Activated CD8-positive, alpha-beta memory T cell treated with anti-CD3 and anti-CD28 coated beads for 36 hours (primary cell): ENCODE data around the gene DYNLT1. TPM values are rescaled to one million over a fixed set of nuclear protein-coding genes. Genes with fewer than 3 reads are reported as not detected.
"Not testable (repeated sequence)": the region's sequence is repeated elsewhere in the genome, so short reads cannot be mapped to it uniquely, and the experiment has no call there.

Experiments used
- CTCF ChIA-PET: fragments of 350-600 bp; sonication (Branson Sonifier 250); formaldehyde crosslinking; loops from one replicate; lab custom pipeline; 2021; ENCODE audit warnings: antibody characterized with exemption; lab: Charles Lee
- POLR2A ChIA-PET: fragments of 350-600 bp; sonication (Branson Sonifier 250); formaldehyde crosslinking; loops from one replicate; lab custom pipeline; 2021; ENCODE audit warnings: antibody characterized with exemption; lab: Charles Lee
- total RNA-seq, 2 experiments: library from RNA; stranded (reverse); gene quantifications; one replicate each; pipeline ENCODE4 v1.2.3, GENCODE V29; 2021

DYNLT1 gene
- total RNA-seq, 2 experiments from 2014 or later = 90.6 to 100 TPM

GRCh38 chr6:158611541-158612370 lies 32.8 kb downstream of the DYNLT1 start:
- ChIA-PET CTCF (no interaction called here), POLR2A (no interaction called here)

- POLR2A ChIA-PET = no interaction called here
Measured at GRCh38 chr6:158611039-158611438, 33.5 kb downstream of the DYNLT1 start.

GRCh38 chr6:158610319-158610968 lies 34.1 kb downstream of the DYNLT1 start:
- CTCF ChIA-PET = no interaction called here
- POLR2A ChIA-PET = no interaction called here

More at GRCh38 chr6:158611039-158611438, 33.5 kb downstream of the DYNLT1 start:
- CTCF ChIA-PET = no interaction called here

DNA sequence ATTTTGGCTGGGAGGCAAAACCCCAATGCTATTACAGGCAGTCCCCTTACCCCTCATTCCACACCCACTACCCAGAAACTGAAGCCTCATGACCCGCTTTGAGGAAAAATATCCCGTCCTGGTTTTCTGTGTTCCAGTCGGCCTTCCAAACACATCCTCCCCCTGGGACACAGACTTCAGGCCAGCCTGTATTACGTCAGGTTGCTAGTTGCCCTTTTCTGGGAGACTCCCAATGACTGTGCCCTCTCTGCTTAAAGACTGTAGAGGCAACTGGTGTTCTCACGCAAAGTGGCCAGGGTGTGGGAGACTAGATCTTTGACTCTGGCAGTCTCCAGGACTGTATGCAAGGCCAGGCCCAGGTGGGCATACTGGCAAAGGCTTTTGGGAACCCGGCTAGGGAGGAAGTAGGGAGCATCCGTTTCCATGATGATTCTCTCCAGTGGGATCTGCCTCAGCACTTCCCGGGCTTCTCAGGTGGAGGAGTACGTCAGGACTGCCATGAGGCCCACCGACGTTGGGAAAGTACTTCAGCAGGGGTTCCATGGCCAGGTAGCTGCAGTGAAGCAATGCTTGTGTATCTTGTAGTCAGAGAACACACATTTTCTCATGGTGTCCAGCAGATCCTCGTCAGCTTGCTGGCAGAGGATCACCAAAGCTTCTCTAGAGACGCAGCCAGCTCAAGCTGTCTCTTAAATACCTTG lies 34.9 kb downstream of the DYNLT1 start:
- ChIA-PET POLR2A (no interaction called here), CTCF (no interaction called here)

GRCh38 chr6:158608221-158608620 lies 36.3 kb downstream of the DYNLT1 start:
- ChIA-PET CTCF (no interaction called here), POLR2A (no interaction called here)

DNA sequence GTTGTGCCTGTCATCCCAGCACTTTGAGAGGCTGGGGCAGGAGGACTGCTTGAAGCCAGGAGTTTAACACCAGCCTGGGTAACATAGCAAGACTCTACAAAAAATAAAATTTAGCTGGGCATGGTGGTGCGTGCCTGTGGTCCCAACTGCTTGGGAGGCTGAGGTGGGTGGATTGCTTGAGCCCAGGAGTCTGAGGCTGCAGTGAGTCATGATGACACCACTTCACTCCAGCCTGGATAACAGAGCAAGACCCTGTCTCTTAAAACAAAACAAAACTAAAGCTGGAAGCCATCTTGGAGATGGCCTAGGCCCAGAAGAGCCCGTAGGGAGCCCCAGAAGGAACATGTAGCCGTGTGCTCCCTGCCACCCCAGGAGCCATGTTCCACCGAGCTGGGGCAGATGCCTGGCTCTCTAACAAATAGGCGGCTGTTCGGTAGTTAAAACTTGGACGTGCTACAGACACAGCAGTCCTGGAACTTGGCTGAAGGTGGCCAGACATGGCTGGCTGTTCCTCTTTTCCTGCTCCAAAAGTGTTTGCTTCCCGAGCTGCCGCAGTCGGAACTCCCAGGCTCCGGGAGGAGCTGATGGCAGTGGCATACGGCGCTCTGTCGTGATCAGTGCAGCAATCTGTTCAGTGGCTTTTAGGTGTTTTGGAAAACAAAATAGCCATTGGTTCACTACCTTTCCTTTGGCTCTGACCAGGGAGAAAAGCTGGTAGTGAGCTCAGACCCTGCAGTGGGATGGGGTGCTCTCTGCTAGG lies 37.0 kb downstream of the DYNLT1 start:
- ChIA-PET CTCF (interaction anchor here (0.6 kb wide), 1 partner anchor 386 kb away, joined by 3 read pairs; no protein-coding TSS in a partner anchor), POLR2A (no interaction called here)

DNA sequence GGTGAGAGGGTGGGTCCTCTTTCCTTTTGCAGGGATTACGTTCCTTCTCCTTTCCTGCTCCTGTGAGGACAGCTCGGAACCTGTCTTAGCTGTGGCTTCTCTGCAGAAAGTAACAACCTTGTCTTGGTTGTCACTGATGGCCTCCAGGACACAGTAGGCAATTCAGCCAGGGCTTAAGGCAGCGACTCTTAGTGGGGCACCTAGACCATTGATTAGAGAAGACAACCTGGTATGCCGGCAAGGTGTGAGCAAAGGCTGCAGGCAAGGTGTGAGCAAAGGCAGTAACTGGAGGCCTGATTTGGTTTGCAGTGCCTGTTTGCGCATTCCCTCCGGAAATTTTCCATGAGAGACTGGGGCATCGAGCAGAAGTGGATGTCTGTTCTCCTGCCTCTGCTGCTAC lies 37.6 kb downstream of the DYNLT1 start:
- CTCF ChIA-PET = interaction anchor here (0.6 kb wide), 1 partner anchor 386 kb away, joined by 3 read pairs; no protein-coding TSS in a partner anchor
- POLR2A ChIA-PET = no interaction called here

GRCh38 chr6:158606011-158606410 lies 38.5 kb downstream of the DYNLT1 start:
- CTCF ChIA-PET = interaction anchor here (1.3 kb wide), 1 partner anchor 385 kb away, joined by 4 read pairs; no protein-coding TSS in a partner anchor
- POLR2A ChIA-PET = not testable (repeated sequence)

DNA sequence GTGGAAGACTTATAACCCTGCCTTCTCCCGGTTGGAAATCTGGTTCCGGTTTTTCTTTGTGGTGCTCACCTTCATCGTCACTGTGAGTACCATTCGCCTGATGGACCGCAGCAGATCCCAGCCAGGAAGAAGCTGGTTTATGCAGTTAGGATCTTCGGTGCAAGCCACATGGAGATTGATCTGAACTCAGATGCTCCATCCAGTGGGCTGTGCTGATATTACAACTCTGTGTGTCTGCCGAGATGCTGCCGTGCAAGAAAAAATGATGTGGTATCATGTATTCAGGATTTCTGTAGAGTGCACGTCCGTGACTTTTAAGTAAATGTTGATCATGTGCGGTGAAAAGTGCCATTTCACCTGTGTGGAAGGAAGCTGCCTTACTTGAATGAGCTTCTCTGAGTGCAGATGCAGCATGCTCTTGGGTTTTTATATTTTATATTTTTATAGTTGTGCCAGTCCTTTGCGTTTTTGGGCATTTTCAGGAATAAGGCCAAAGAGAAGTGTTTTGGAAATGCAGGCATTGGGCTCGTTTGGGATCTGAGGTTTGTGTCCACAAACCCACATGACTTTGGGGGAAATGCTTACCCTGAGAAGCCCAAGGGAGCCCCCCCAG lies 39.2 kb downstream of the DYNLT1 start:
- CTCF ChIA-PET = interaction anchor here (1.3 to 2.5 kb wide), 2 partner anchors 384 to 391 kb away, joined by 4 to 8 read pairs; no protein-coding TSS in a partner anchor
- POLR2A ChIA-PET = no interaction called here

DNA sequence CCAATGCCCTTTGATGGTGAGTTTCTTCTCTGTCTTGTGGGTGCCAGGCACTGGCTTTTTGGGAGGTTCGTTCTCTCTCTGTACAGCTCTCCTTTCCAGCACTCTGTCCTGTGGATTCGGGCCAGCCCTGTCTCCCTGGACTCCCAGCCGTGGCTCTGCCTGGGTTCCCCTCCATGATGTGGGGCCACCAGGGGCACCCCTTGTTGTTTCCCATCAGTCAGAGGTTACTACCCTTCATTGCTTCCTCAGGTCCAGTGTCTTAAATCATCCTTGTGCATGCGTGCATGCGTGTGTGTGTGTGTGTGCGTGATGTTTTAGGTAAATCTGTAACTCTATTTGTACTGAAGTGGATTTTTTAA lies 40.5 kb downstream of the DYNLT1 start:
- CTCF ChIA-PET = interaction anchor here (0.7 to 2.5 kb wide), 3 partner anchors 174 to 390 kb away, joined by 3 to 8 read pairs (median 6); no protein-coding TSS in a partner anchor
- POLR2A ChIA-PET = no interaction called here

DNA sequence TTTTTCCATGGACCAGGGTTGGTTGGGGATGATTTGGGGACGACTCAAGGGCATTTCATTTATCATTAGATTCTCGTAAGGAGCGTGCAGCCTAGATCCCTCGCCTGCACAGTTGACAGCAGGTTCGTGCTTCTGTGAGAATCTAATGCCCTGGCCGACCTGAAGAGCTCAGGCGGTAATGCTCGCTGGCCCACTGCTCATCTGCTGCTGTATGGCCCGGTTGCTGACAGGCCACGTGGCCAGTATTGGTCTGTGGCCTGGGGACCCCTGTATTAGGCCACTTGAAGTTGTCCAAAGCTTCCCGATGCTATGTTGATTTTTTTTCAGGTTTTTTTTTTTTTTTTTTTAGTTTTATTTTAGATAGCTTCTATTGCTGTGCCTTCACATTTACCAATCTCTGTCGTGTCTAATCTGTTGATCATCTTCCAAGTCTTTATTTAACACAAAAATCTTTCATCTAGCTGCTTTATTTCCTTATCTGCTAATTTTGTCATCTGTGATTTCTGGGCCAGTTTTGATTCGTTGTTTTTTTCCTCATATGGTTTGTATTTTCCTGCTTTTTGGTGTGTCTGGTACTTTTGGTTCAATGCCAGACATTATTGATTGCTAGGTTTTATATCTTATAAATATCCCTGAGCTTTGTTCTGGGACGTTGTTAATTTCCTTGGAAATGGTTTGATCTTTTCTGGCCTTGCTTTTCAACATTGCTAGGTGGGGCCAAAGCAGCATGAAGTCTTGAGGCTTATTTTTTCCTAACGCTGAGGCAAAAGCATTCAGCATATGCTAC lies 41.1 kb downstream of the DYNLT1 start:
- ChIA-PET POLR2A (interaction anchor here (0.5 kb wide), 1 partner anchor 272 kb away, joined by 4 read pairs; no protein-coding TSS in a partner anchor), CTCF (interaction anchor here (0.7 to 2.5 kb wide), 5 partner anchors 173 to 535 kb away, joined by 3 to 8 read pairs (median 3); no protein-coding TSS in a partner anchor)

GRCh38 chr6:158599635-158600034 lies 44.9 kb downstream of the DYNLT1 start:
- CTCF ChIA-PET = interaction anchor here (0.7 to 1.3 kb wide), 2 partner anchors 18 to 379 kb away, joined by 3 read pairs; no protein-coding TSS in a partner anchor
- POLR2A ChIA-PET = no interaction called here

- ChIA-PET POLR2A (no interaction called here), CTCF (no interaction called here)
Measured at GRCh38 chr6:158597565-158597964, 47.0 kb downstream of the DYNLT1 start.

- ChIA-PET POLR2A (no interaction called here), CTCF (no interaction called here)
Measured at GRCh38 chr6:158596861-158597260, 47.7 kb downstream of the DYNLT1 start.

GRCh38 chr6:158595223-158595622 lies 49.3 kb downstream of the DYNLT1 start:
- POLR2A ChIA-PET = no interaction called here
- CTCF ChIA-PET = interaction anchor here (1.5 kb wide), 1 partner anchor 96 kb away, joined by 5 read pairs; no protein-coding TSS in a partner anchor

- ChIA-PET CTCF (no interaction called here), POLR2A (no interaction called here)
Measured at GRCh38 chr6:158593670-158594069, 50.9 kb downstream of the DYNLT1 start.

DNA sequence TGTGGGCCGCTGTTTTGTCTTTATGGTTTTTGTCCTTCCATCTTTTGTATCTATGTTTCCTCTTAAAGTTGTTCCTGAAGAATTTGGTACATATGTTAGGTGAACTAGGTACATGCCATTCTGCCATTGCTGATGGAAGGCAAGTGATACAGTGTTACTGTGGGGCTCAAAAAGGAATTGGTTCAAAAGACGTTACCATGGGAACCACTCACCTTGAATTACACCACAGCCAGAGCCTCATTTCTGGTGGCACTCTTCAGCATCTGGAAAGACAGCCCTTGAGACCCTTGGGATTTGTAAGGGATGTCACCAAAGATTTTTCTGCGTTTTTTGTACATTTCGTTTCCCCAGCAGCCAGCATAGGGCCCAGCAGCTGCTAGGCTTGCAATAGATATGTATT lies 52.7 kb downstream of the DYNLT1 start:
- ChIA-PET CTCF (interaction anchor here (1.0 kb wide), 1 partner anchor 378 kb away, joined by 3 read pairs; no protein-coding TSS in a partner anchor), POLR2A (no interaction called here)
